OCI-LY1 (cell line): Measurements from ENCODE around the gene CNTN2.

Experiments
- H2AFZ ChIP-seq: fragments of 200-600 bp; sonication (generic), shearing (Covaris generic); 2 replicates; pipeline ENCODE4 v1.6.0; 2014; ENCODE audit warnings: antibody characterized with exemption, mild to moderate bottlenecking, low read length
- H3F3A ChIP-seq: fragments of 200-600 bp; sonication (generic), shearing (Covaris generic); 2 replicates; pipeline ENCODE4 v1.6.0; 2014; ENCODE audit warnings: mild to moderate bottlenecking, antibody characterized with exemption, low read length, moderate library complexity; ENCODE audit not compliant: insufficient read depth
- H3K27ac ChIP-seq: fragments of 200-600 bp; sonication (generic); 2 replicates; pipeline ENCODE4 v1.5.1; 2014; ENCODE audit warnings: low read length, mixed run types, mild to moderate bottlenecking, low read depth; ENCODE audit not compliant: poor library complexity, severe bottlenecking
- H3K27me3 ChIP-seq: fragments of 200-600 bp; sonication (generic); 2 replicates; pipeline ENCODE4 v1.6.0; 2014; ENCODE audit warnings: antibody characterized with exemption, mild to moderate bottlenecking, low read length, moderate library complexity; ENCODE audit not compliant: insufficient read depth
- H3K36me3 ChIP-seq: fragments of 200-600 bp; sonication (generic); 2 replicates; pipeline ENCODE4 v1.6.1; 2014; ENCODE audit warnings: mild to moderate bottlenecking, antibody characterized with exemption, low read length, moderate library complexity, mixed read lengths; ENCODE audit not compliant: insufficient read depth
- H3K4me1 ChIP-seq: fragments of 200-600 bp; sonication (generic); 2 replicates; pipeline ENCODE4 v1.5.1; 2014; ENCODE audit warnings: mild to moderate bottlenecking, low read length, moderate library complexity; ENCODE audit not compliant: insufficient read depth, severe bottlenecking
- H3K4me2 ChIP-seq: fragments of 200-600 bp; sonication (generic), shearing (Covaris generic); 2 replicates; pipeline ENCODE4 v1.6.1; 2014; ENCODE audit warnings: low read length
- H3K4me3 ChIP-seq: fragments of 200-600 bp; sonication (generic); 2 replicates; pipeline ENCODE4 v1.5.1; 2014; ENCODE audit warnings: low read length, low read depth, mild to moderate bottlenecking, mixed read lengths; ENCODE audit not compliant: poor library complexity, severe bottlenecking
- H3K79me2 ChIP-seq: fragments of 200-600 bp; shearing (Covaris generic); 2 replicates; pipeline ENCODE4 v1.6.1; 2016; ENCODE audit warnings: mixed run types, low read length, mixed read lengths; ENCODE audit not compliant: insufficient read depth
- H3K9ac ChIP-seq: fragments of 200-600 bp; sonication (generic), shearing (Covaris generic); 2 replicates; pipeline ENCODE4 v1.6.1; 2014; ENCODE audit warnings: mild to moderate bottlenecking, low read length, mixed read lengths
- H3K9me2 ChIP-seq: fragments of 200-600 bp; sonication (generic), shearing (Covaris generic); 2 replicates; pipeline ENCODE4 v1.6.1; 2014; ENCODE audit warnings: low read depth, mild to moderate bottlenecking, low read length, mixed read lengths
- H3K9me3 ChIP-seq: fragments of 200-600 bp; shearing (Covaris generic); 2 replicates; pipeline ENCODE4 v1.6.1; 2014; ENCODE audit warnings: low read length, mixed read lengths
- H4K20me1 ChIP-seq: fragments of 200-600 bp; sonication (generic), shearing (Covaris generic); 2 replicates; pipeline ENCODE4 v1.6.0; 2016; ENCODE audit warnings: mild to moderate bottlenecking, low read length; ENCODE audit not compliant: insufficient read depth
- EZH2 ChIP-seq: fragments of 200-600 bp; sonication (generic), shearing (Covaris generic); IDR thresholded peaks from 2 replicates; pipeline ENCODE4 v1.8.0; 2017; ENCODE audit warnings: borderline replicate concordance, mixed run types, mild to moderate bottlenecking, antibody characterized with exemption, low read length, moderate library complexity, mixed read lengths
- TF ChIP-seq, protein P1 (sequence below): fragments of 200-600 bp; sonication (generic), shearing (Covaris generic); IDR thresholded peaks from 2 replicates; pipeline ENCODE4 v1.5.1; 2017; ENCODE audit warnings: mild to moderate bottlenecking, antibody characterized with exemption, low read length, moderate library complexity, mixed read lengths

Gene CNTN2

DNA sequence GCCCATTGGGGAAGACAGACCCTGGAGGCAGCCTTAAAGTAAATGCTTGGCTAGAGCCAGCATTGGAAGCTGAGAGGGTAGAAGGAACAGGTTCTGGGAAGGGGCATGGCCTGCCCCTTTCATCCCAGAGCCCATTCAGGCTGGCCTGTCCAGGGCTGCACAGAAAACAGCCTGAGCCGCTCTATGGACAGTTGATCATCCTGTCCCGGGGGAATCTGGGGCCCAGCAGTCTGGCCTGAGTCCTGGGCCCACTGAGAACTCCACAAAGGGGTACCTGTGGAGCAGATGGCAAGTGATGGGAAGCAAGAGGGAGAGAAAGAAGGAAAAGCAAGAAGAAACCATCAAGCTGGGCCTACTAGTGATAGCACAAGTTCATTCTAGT is 28.0 kb downstream of the CNTN2 start:
- Histone ChIP-seq H3K9ac (no peak overlapping the region), H4K20me1 (no peaks in the 10 kb centered on the region), H3K4me2 (no peak overlapping the region), H3K27me3 (no peaks in the 10 kb centered on the region), H3K79me2 (no peaks in the 10 kb centered on the region), H3K9me3 (no peaks in the 10 kb centered on the region), H3K4me3 (no peak overlapping the region), H3F3A (no peaks in the 10 kb centered on the region), H3K36me3 (no peaks in the 10 kb centered on the region), H3K9me2 (no peaks in the 10 kb centered on the region), H2AFZ (no peak overlapping the region), H3K4me1 (no peaks in the 10 kb centered on the region), H3K27ac (no peak overlapping the region)
- TF ChIP-seq, protein P1, sequence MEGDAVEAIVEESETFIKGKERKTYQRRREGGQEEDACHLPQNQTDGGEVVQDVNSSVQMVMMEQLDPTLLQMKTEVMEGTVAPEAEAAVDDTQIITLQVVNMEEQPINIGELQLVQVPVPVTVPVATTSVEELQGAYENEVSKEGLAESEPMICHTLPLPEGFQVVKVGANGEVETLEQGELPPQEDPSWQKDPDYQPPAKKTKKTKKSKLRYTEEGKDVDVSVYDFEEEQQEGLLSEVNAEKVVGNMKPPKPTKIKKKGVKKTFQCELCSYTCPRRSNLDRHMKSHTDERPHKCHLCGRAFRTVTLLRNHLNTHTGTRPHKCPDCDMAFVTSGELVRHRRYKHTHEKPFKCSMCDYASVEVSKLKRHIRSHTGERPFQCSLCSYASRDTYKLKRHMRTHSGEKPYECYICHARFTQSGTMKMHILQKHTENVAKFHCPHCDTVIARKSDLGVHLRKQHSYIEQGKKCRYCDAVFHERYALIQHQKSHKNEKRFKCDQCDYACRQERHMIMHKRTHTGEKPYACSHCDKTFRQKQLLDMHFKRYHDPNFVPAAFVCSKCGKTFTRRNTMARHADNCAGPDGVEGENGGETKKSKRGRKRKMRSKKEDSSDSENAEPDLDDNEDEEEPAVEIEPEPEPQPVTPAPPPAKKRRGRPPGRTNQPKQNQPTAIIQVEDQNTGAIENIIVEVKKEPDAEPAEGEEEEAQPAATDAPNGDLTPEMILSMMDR = no peak
- TF ChIP-seq EZH2 = no peak

DNA sequence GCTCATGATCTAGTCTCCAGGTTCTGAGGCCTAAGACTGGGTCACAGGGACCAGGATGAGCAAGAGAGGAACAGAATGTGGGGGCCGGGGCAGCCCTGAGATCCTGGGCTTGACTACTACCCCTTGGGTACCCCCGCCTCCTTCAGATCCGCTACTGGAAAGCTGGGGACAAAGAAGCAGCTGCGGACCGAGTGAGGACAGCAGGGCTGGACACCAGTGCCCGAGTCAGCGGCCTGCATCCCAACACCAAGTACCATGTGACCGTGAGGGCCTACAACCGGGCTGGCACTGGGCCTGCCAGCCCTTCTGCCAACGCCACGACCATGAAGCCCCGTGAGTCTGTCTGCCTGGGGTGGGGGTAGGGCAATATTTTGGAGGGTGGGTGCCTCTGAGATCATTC is 28.8 kb downstream of the CNTN2 start:
- Histone ChIP-seq H3K9me2 (no peaks in the 10 kb centered on the region), H4K20me1 (no peaks in the 10 kb centered on the region), H3K4me2 (no peak overlapping the region), H3K9ac (no peak overlapping the region), H3K79me2 (no peaks in the 10 kb centered on the region), H3F3A (no peaks in the 10 kb centered on the region), H3K9me3 (no peaks in the 10 kb centered on the region), H3K27me3 (no peaks in the 10 kb centered on the region), H3K4me3 (no peak overlapping the region), H3K36me3 (no peaks in the 10 kb centered on the region), H2AFZ (no peak overlapping the region), H3K27ac (no peak overlapping the region), H3K4me1 (no peaks in the 10 kb centered on the region)
- TF ChIP-seq, protein P1 = no peak
- TF ChIP-seq EZH2 = no peak

DNA sequence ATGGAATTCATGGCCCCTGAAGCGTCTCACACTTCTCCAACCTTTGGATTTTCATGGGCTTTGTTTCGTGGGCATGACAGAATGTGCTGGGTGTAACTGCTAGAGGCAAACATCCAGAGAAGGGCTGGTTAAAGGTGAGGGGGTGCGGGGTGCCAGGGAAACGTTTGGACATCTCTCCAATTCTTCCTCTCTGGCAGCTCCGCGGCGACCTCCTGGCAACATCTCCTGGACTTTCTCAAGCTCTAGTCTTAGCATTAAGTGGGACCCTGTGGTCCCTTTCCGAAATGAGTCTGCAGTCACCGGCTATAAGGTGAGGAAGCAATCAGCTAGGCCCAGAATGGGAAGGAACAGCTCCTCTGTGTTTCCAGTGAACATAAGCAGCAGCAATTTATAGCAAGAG is 29.3 kb downstream of the CNTN2 start:
- H2AFZ ChIP-seq = no peak overlapping the region
- H3K36me3 ChIP-seq = no peaks in the 10 kb centered on the region
- H3K9me2 ChIP-seq = no peaks in the 10 kb centered on the region
- H3K4me2 ChIP-seq = no peak overlapping the region
- no peak for TF ChIP-seq EZH2
- TF ChIP-seq, protein P1 = no peak
- H3K27me3 ChIP-seq = no peaks in the 10 kb centered on the region
- H3K4me3 ChIP-seq = no peak overlapping the region
- no peak overlapping the region for H3K27ac ChIP-seq
- H3K9ac ChIP-seq = no peak overlapping the region
- no peaks in the 10 kb centered on the region for H3K79me2 ChIP-seq
- no peaks in the 10 kb centered on the region for H4K20me1 ChIP-seq
- no peaks in the 10 kb centered on the region for H3K4me1 ChIP-seq
- H3F3A ChIP-seq = no peaks in the 10 kb centered on the region
- no peaks in the 10 kb centered on the region for H3K9me3 ChIP-seq
